H1 (cell line): ENCODE results near the gene OVOL3.

Experiments used
- CBX5 ChIP-seq: fragments of 300-800, 300-1000 bp; sonication (generic); IDR thresholded peaks from 2 replicates; pipeline ENCODE4 v1.7.1; 2016; ENCODE audit warnings: antibody characterized with exemption, low read length, low read depth
- CEBPB ChIP-seq: IDR thresholded peaks from 2 replicates; pipeline ENCODE4 v1.6.1; 2012; ENCODE audit warnings: low read depth, low read length
- CTCF ChIP-seq, 3 experiments: IDR thresholded peaks; 1 replicate in 2 of 3; 2 replicates in 1 of 3; pipeline versions ENCODE4 v1.5.1 to v1.6.1; 2011; ENCODE audit warnings: low read length in 3 of 3, mild to moderate bottlenecking in 3 of 3, inconsistent platforms in 2 of 3, low read depth in 1 of 3, moderate library complexity in 1 of 3; ENCODE audit not compliant: insufficient read depth in 1 of 3; ENCODE audit errors: control extremely low read depth in 1 of 3
- EGR1 ChIP-seq: IDR thresholded peaks from 2 replicates; pipeline ENCODE4 v1.6.1; 2011; ENCODE audit warnings: low read depth, low read length, borderline replicate concordance
- EP300 ChIP-seq, 2 experiments: IDR thresholded peaks; 1 replicate in 1 of 2; 2 replicates in 1 of 2; pipeline ENCODE4 v1.6.1; 2011 to 2012; ENCODE audit warnings: low read depth in 2 of 2, low read length in 2 of 2, mild to moderate bottlenecking in 2 of 2, borderline replicate concordance in 1 of 2, inconsistent platforms in 1 of 2, moderate library complexity in 1 of 2
- EZH2 ChIP-seq: fragments of 200-600 bp; sonication (generic); IDR thresholded peaks from 2 replicates; pipeline ENCODE4 v1.7.1; 2012; ENCODE audit warnings: low read depth, mild to moderate bottlenecking, moderate library complexity, low read length, inconsistent platforms; ENCODE audit not compliant: severe bottlenecking
- HDAC2 ChIP-seq, 2 experiments: fragments of 300-600 bp in 1 of 2; sonication (generic) in 1 of 2; IDR thresholded peaks; 2 replicates each; pipeline ENCODE4 v1.6.1; 2011 to 2012; ENCODE audit warnings: low read depth in 2 of 2, low read length in 2 of 2, mild to moderate bottlenecking in 2 of 2, moderate library complexity in 2 of 2, borderline replicate concordance in 1 of 2, inconsistent platforms in 1 of 2
- MAX ChIP-seq: IDR thresholded peaks from 2 replicates; pipeline ENCODE4 v1.6.1; 2012; ENCODE audit warnings: inconsistent platforms
- POLR2A ChIP-seq, 2 experiments: IDR thresholded peaks; 1 replicate in 1 of 2; 2 replicates in 1 of 2; pipeline ENCODE4 v1.6.1; 2011; ENCODE audit warnings: low read depth in 2 of 2, low read length in 2 of 2, mild to moderate bottlenecking in 2 of 2; ENCODE audit errors: control extremely low read depth in 1 of 2
- POLR2AphosphoS5 ChIP-seq: IDR thresholded peaks from 2 replicates; pipeline ENCODE4 v1.6.1; 2011; ENCODE audit warnings: low read depth, low read length
- RXRA ChIP-seq: IDR thresholded peaks from 2 replicates; pipeline ENCODE4 v1.6.1; 2011; ENCODE audit warnings: low read depth, mild to moderate bottlenecking, low read length, moderate library complexity; ENCODE audit not compliant: insufficient read depth
- SP2 ChIP-seq: IDR thresholded peaks from 2 replicates; pipeline ENCODE4 v1.6.1; 2012; ENCODE audit warnings: mild to moderate bottlenecking, low read length, inconsistent platforms

GRCh38 chr19:36067681-36068080 lies 43.3 kb upstream of the OVOL3 start:
- no peak for TF ChIP-seq CTCF (IDR thresholded peaks at IDR 0.05; ENCODE audit: control extremely low read depth in 1 of 3, insufficient read depth in 1 of 3, low read depth in 1 of 3, low read length in 3 of 3)
- TF ChIP-seq CEBPB = no peak
- no peak for TF ChIP-seq POLR2A (IDR thresholded peaks at IDR 0.05; ENCODE audit: control extremely low read depth in 1 of 2, low read depth in 2 of 2, low read length in 2 of 2)
- TF ChIP-seq CBX5 = no peak
- TF ChIP-seq EZH2 = no peak
- no peak for TF ChIP-seq POLR2AphosphoS5
- no peak for TF ChIP-seq MAX
- no peak for TF ChIP-seq EGR1
- no peak for TF ChIP-seq RXRA
- TF ChIP-seq SP2 = no peak
- no peak for TF ChIP-seq EP300 (IDR thresholded peaks at IDR 0.05; ENCODE audit: borderline replicate concordance in 1 of 2, low read depth in 2 of 2, low read length in 2 of 2)
- no peak for TF ChIP-seq HDAC2 (IDR thresholded peaks at IDR 0.05; ENCODE audit: borderline replicate concordance in 1 of 2, low read depth in 2 of 2, low read length in 2 of 2)
